NOMO-1 treated with dmso at 0.1 percent for 144 hours (cell line): ENCODE measurements around the gene TBC1D32.
A peak's percentile ranks its signal among the peaks of the same experiment; 100 is the strongest.
"Not testable (repeated sequence)": the region's sequence is repeated elsewhere in the genome, so short reads cannot be mapped to it uniquely, and the experiment has no call there.

Experiments used
- DNase-seq: peaks from one replicate; lab custom pipeline; 2025; ENCODE audit not compliant: unreplicated experiment; lab: John Stamatoyannopoulos, UW

The TBC1D32 gene

GRCh38 chr6:121334299-121335086 is at the start of gene TBC1D32:
TBC1D32 (minus strand) TSS chr6:121334480; CDS start chr6:121334430, 50 bp downstream.
- peak; percentile 69 for DNase-seq

GRCh38 chr6:121383478-121383877 is 49.2 kb upstream of the TBC1D32 start:
- no peak for DNase-seq

- no peak for DNase-seq
Measured at GRCh38 chr6:121382467-121383121, 48.3 kb upstream of the TBC1D32 start.

- DNase-seq, result no peak
Measured at GRCh38 chr6:121376411-121376810, 42.1 kb upstream of the TBC1D32 start.

GRCh38 chr6:121374219-121374618 is 39.9 kb upstream of the TBC1D32 start:
- not testable (repeated sequence) for DNase-seq

GRCh38 chr6:121365536-121366521 is 31.5 kb upstream of the TBC1D32 start:
- no peak for DNase-seq

GRCh38 chr6:121356575-121356974 is 22.3 kb upstream of the TBC1D32 start:
- DNase-seq, result no peak

DNA sequence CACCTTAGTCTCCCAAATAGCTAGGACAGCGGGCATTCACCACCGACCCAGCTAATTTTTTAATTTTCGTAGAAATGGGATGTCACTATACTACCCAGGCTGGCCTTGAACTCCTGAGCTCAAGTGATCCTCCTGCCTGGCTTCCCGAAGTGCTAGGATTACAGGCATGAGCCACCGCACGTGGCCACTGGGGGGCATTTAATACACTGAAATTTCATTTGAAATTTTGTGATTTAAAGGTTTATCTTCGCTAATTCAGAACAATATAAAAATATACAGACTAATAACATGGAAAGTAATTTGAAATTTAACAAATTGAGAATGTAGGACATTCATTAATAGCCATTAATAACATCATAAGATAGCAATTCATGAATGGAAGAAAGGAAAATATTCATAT is 20.5 kb upstream of the TBC1D32 start:
- DNase-seq, result no peak

DNA sequence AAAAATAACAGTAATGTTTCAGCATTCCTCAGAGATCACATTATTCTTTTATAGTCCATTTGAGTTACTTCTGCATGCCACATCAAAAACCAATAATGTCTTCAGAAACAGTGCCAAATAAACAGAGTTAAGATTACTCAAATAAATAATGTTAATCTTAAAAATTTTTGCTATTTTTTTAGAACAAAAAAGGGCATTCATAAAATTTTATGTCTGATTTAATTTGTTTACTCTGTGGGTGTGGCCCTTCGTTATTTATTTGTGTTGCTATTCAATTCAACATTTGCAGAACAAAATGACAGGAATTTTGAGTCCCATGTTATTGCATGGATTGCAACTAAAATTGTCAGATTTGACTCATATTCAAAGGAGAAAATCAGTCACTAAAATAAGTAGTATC is 18.7 kb upstream of the TBC1D32 start:
- no peak for DNase-seq

GRCh38 chr6:121351916-121352315 is 17.6 kb upstream of the TBC1D32 start:
- no peak for DNase-seq

- no peak for DNase-seq
Measured at GRCh38 chr6:121349596-121349995, 15.3 kb upstream of the TBC1D32 start.

DNA sequence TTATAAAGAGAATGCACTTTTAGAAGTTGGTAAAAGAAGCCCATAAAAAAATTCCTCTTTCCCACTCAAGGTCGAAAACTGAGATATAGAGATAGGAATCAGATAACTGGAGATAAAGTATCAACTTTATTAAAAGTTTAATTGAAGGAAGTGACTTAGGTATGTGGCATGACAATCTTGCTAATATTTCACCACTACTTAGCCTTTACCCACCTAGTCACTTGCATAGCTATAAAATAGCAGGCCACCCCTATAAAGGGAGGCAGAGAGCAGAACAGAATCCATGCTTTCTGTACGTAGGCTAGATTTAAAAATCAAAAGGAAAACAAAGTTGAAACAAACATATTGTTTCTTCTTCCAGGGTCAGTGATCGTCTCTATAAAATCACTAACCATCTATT is 13.2 kb upstream of the TBC1D32 start:
- DNase-seq, result no peak

GRCh38 chr6:121344539-121344938 is 10.3 kb upstream of the TBC1D32 start:
- no peak for DNase-seq

DNA sequence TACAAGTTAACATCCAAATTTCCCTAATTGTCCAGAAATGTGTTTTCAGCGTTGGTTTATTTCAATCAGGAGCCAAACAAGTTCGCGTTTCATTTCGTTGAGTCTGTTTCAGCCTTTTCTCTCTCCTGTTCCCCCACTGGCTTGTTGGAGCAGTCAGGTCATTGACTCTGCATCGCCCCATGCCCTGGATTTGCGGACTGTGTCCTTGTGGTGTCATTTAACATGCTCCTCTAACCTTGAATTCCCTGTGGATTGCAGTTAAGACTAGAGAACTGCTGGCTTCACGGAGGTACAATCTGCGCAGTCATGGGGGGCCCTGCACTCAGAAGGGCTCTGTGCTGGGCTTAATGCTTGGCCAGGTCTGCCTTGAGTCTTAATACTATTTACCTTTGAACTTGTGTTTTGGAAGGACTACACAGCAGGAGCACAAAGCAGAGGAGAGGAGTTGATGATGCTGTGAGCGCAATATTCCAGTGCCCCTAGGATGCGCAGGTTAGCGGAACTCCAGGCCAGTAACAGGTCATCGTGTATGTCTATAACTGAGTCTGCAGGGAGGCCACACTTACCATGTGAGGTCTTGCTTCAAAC is 5.5 kb upstream of the TBC1D32 start:
- DNase-seq, result no peak

- no peak for DNase-seq
Measured at GRCh38 chr6:121338956-121339355, 4.7 kb upstream of the TBC1D32 start.

DNA sequence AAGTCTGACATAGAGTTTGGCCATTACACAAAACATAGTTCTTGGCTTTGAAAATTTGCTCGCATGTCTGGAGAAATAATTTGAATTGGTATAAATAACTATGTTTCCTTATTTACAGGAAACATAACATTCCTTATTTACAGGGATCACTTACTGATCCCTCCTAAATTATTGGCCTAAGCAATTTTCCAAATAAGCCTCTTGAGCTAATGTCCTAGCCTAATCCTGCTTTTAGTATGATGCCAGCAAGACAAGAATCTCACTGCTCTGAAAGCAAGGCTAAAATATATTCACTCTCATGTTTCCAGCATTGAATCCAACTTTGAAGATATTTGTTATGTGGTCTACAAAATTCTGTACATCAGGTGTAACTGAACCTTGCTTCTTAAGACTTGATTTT is 4.1 kb upstream of the TBC1D32 start:
- DNase-seq, result no peak

GRCh38 chr6:121335087-121336008 is 1.1 kb upstream of the TBC1D32 start:
- no peak for DNase-seq

- DNase-seq, result not testable (repeated sequence)
Measured at GRCh38 chr6:121333694-121334093, 586 bp downstream of the TBC1D32 start.

DNA sequence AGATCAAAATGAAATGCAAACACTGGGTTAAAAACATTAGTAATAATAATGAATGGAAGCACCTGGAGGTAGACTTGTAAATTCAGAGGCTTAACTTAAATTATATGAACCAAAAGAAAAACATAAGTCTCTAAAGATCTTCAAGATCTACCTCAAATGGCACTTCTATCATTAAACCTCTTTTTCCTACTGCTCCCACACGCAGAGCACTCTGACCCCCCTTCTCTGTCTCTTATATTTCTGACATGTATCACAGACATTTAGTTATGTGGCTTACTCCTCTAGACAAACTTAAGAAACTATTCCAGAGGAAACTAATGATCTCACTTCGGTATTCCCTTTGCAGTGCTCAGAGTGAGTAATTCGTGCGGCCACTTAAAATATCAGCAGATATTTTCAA is 1.1 kb downstream of the TBC1D32 start:
- no peak for DNase-seq

GRCh38 chr6:121330516-121330915 is 3.8 kb downstream of the TBC1D32 start:
- no peak for DNase-seq
